Breast epithelium (tissue), 4 donors: ENCODE data around the gene DSCAML1. TPM values are rescaled to one million over a fixed set of nuclear protein-coding genes. Genes with fewer than 3 reads are reported as not detected.

ENCODE experiments used
- DNase-seq, 2 donors: peaks; one replicate each; pipeline ENCODE4 v3.0.0-alpha.2; 2019; ENCODE audit warnings: low spot score in 2 of 2
- H3K27ac ChIP-seq, 2 donors: fragments of 200-600 bp; sonication (generic) in 1 of 2; one replicate each; pipeline ENCODE4 v1.5.1; 2016 to 2019; ENCODE audit warnings: mild to moderate bottlenecking in 1 of 2
- H3K27me3 ChIP-seq, 2 donors: fragments of 200-600 bp; sonication (generic) in 1 of 2; one replicate each; pipeline versions ENCODE4 v1.5.1 to v1.6.0; 2017 to 2019; ENCODE audit warnings: control low read depth in 1 of 2, mild to moderate bottlenecking in 1 of 2
- H3K36me3 ChIP-seq: fragments of 200-600 bp; one replicate; pipeline ENCODE4 v1.5.1; 2019
- H3K4me1 ChIP-seq, 2 donors: fragments of 200-600 bp; sonication (generic); one replicate each; pipeline ENCODE4 v1.5.1; 2016 to 2019; ENCODE audit warnings: control low read depth in 1 of 2
- H3K4me3 ChIP-seq, 3 donors: fragments of 200-600 bp; sonication (generic); 1 replicate in 2 of 3; 2 replicates in 1 of 3; pipeline ENCODE4 v1.5.1; 2016 to 2019; ENCODE audit warnings: mild to moderate bottlenecking in 3 of 3, moderate library complexity in 2 of 3
- H3K9me3 ChIP-seq, 2 donors: fragments of 200-600 bp; sonication (generic) in 1 of 2; one replicate each; pipeline ENCODE4 v1.5.1; 2016 to 2019; ENCODE audit warnings: control low read depth in 1 of 2
- POLR2A ChIP-seq: fragments of 450-650 bp; IDR thresholded peaks from one replicate; pipeline ENCODE4 v1.6.1; 2016; ENCODE audit warnings: antibody characterized with exemption, mild to moderate bottlenecking, moderate library complexity
- POLR2AphosphoS5 ChIP-seq, 3 donors: sonication (generic); formaldehyde crosslinking; IDR thresholded peaks; one replicate each; pipeline ENCODE4 v1.6.1; 2017; ENCODE audit warnings: antibody characterized with exemption in 3 of 3
- intact Hi-C: fragments of 100-400 bp; cut with DNase I; formaldehyde crosslinking; loops from one replicate; pipeline ENCODE4 v1.15.1; 2023; ENCODE audit warnings: low total_unique reads
- total RNA-seq, 3 donors: library from RNA; depleted of rRNA; stranded (reverse); fragments of >200 nt; gene quantifications; one replicate each; pipeline ENCODE4 v1.1.0, GENCODE V29; 2016
- TF ChIP-seq, protein P1 (sequence below), 3 donors: fragments of 450-650 bp; IDR thresholded peaks; one replicate each; pipeline ENCODE4 v1.5.1; 2016 to 2017; ENCODE audit warnings: antibody characterized with exemption in 3 of 3, mild to moderate bottlenecking in 3 of 3, moderate library complexity in 3 of 3

Gene DSCAML1
- total RNA-seq, 3 donors from 2014 or later = 0.33 to 1.8 (median 0.64) TPM

DNA sequence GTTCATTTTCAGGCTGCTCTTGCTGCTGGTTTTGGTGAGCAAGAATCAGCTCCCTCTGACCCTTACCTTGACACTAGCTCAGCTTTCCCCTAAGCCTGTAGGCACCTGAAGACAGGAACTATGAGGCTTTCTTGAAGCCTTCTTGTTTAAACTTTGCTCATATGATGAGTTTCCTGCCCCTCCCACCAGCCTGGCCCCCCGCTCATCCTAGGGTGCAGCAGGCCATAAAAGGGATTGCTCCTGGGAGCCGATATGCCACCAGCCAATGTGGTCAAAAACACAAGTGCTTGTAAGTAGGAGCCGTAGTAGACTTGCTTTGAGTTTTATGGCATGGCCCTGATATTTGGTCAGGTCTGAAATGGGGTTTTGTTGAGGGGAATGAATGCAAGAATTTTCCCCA, 164.7 kb downstream of the DSCAML1 start:
- no peak for DNase-seq
- no peaks in the 10 kb centered on the region for H3K36me3 ChIP-seq
- intact Hi-C loops = no loop called here
- no peak for TF ChIP-seq POLR2A
- no peak for TF ChIP-seq POLR2AphosphoS5 (IDR thresholded peaks at IDR 0.05)
- TF ChIP-seq, protein P1, sequence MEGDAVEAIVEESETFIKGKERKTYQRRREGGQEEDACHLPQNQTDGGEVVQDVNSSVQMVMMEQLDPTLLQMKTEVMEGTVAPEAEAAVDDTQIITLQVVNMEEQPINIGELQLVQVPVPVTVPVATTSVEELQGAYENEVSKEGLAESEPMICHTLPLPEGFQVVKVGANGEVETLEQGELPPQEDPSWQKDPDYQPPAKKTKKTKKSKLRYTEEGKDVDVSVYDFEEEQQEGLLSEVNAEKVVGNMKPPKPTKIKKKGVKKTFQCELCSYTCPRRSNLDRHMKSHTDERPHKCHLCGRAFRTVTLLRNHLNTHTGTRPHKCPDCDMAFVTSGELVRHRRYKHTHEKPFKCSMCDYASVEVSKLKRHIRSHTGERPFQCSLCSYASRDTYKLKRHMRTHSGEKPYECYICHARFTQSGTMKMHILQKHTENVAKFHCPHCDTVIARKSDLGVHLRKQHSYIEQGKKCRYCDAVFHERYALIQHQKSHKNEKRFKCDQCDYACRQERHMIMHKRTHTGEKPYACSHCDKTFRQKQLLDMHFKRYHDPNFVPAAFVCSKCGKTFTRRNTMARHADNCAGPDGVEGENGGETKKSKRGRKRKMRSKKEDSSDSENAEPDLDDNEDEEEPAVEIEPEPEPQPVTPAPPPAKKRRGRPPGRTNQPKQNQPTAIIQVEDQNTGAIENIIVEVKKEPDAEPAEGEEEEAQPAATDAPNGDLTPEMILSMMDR (IDR thresholded peaks at IDR 0.05) = no peak
- no peaks in the 10 kb centered on the region for H3K9me3 ChIP-seq
- H3K27ac ChIP-seq = no peak overlapping the region
- no peak overlapping the region for H3K4me3 ChIP-seq
- H3K4me1 ChIP-seq = no peaks in the 10 kb centered on the region
- no peaks in the 10 kb centered on the region for H3K27me3 ChIP-seq

DNA sequence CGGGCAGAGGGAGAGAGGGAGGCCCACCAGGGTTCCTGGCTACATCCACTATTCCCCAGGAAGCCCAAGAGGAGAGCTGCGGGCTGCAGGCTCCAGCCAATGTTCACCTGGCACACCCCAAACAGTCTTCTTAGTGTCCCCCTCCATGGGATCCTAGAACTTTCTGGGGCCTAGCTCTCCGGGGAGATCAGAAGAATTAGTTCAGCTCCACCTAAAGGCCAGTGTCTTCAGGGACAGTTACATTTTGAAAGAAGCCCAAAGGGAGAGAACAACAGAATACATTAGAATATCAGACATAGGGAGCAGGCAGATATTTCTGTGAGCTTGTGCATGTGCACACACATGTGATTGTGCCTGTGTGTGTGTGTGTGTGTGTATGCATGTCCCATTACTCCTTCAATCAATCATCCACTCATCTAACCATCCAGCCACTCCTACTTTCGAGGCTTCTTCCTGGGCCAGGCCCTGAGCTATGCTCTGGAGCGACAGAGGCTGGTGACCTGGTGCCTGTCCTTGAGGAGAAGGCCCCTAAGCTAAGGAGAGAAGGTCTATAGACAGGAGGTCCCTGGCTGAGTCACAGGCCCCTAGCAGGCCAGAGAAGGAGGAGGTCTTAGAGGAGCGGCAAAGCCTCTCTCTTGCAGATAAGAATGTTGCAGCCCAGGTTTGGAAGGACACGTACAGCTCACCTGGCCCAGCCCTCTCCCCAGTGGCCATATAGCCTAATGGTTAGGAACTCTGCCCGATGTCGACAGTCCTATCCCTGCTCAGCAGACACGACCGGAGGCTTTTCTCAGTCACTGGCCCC, 165.5 kb downstream of the DSCAML1 start:
- intact Hi-C loops = no loop called here
- no peak overlapping the region for H3K4me3 ChIP-seq
- H3K4me1 ChIP-seq = no peaks in the 10 kb centered on the region
- no peaks in the 10 kb centered on the region for H3K36me3 ChIP-seq
- no peak for DNase-seq
- H3K27me3 ChIP-seq = no peaks in the 10 kb centered on the region
- no peaks in the 10 kb centered on the region for H3K9me3 ChIP-seq
- no peak overlapping the region for H3K27ac ChIP-seq
- TF ChIP-seq POLR2AphosphoS5 (IDR thresholded peaks at IDR 0.05) (no peak), POLR2A (no peak)
- TF ChIP-seq, protein P1 (IDR thresholded peaks at IDR 0.05) = no peak

DNA sequence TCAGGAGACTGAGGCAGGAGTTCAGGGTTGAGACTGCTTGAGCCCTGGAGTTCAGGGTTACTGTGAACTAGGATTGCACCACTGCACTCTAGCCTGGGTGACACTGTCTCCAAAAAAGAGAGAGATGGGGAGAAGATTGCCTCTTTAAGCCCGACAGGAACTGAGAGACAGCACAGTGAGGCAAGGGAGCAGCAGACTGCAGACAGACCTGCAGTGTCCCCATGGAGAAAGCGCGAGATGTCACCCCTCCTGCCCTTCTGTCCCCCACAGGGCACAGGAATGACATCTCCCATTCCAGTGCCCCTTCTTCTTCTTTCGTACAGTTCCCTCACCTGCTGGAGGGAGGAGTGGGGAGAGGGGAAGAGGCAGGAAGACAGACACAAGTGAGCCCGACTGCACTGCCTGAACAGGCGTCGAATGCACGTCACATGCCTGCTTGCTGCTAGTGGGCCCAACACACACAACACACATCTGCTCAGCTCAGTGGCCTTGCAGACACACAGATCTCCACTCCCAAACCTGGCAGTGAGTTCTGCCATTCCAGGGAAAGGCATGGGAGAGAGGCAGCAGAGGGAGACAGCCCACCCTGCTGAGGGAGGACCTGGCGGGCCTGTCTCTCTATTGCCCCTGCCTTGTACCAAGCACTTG, 167.0 kb downstream of the DSCAML1 start:
- Histone ChIP-seq H3K9me3 (no peaks in the 10 kb centered on the region), H3K4me3 (no peak overlapping the region), H3K4me1 (no peaks in the 10 kb centered on the region), H3K27ac (no peak overlapping the region), H3K36me3 (no peaks in the 10 kb centered on the region), H3K27me3 (no peaks in the 10 kb centered on the region)
- TF ChIP-seq POLR2AphosphoS5 (IDR thresholded peaks at IDR 0.05) (no peak), POLR2A (no peak)
- TF ChIP-seq, protein P1 (IDR thresholded peaks at IDR 0.05) = no peak
- DNase-seq = no peak
- intact Hi-C loops = no loop called here

DNA sequence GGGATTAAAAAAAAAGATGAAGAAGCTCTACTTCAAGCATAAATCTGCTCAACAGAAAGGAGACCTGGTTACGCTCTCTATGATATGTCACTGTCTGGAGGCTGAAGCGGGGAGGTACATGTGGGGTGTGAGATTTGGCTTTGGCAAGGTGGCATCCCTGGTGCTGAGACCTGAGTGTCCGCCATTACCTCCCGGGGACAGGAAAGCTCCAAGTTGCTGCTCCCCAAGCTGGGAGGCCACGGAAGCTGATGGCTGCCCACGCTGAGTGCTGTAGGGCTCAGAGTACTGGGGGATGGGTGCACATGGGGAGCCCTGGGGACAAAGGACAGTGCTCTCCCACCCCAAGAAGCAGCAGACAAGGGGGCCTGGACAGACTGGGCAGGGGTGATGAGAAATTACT, 167.9 kb downstream of the DSCAML1 start:
- H3K9me3 ChIP-seq = no peaks in the 10 kb centered on the region
- H3K4me1 ChIP-seq = no peaks in the 10 kb centered on the region
- TF ChIP-seq, protein P1 (IDR thresholded peaks at IDR 0.05) = no peak
- TF ChIP-seq POLR2AphosphoS5 (IDR thresholded peaks at IDR 0.05) (no peak), POLR2A (no peak)
- no peaks in the 10 kb centered on the region for H3K27me3 ChIP-seq
- H3K4me3 ChIP-seq = no peak overlapping the region
- H3K27ac ChIP-seq = no peak overlapping the region
- no peaks in the 10 kb centered on the region for H3K36me3 ChIP-seq
- DNase-seq = no peak
- intact Hi-C loops = no loop called here

DNA sequence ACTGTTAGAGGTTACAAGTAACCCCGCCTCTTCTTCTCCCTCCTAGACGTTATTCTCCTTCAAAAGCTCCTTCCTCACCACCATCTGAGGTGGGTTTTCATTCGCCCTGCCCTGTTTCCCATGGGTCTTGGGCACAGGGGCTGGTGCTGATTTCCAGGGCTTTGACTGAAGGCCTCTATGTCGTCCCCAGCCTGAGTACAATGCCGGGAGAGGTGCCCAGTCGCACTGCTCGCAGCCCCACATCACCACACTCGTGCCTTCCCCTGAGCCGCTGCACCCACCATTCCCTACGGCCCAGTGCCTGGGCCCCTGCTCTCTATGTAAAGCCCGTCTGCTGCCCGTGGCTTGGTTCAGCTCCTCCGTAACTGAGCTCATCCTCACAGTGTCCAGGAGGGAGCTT, 169.8 kb downstream of the DSCAML1 start:
- TF ChIP-seq, protein P1 (IDR thresholded peaks at IDR 0.05) = no peak
- no peak for TF ChIP-seq POLR2A
- TF ChIP-seq POLR2AphosphoS5 (IDR thresholded peaks at IDR 0.05) = no peak
- intact Hi-C loops = no loop called here
- H3K9me3 ChIP-seq = no peaks in the 10 kb centered on the region

More for the DNA sequence above, 169.8 kb downstream of the DSCAML1 start:
- no peaks in the 10 kb centered on the region for H3K36me3 ChIP-seq
- DNase-seq = no peak
- no peaks in the 10 kb centered on the region for H3K27me3 ChIP-seq
- no peaks in the 10 kb centered on the region for H3K4me1 ChIP-seq
- H3K27ac ChIP-seq = no peak overlapping the region
- no peak overlapping the region for H3K4me3 ChIP-seq
